ENCODE measurements around the gene ARHGEF37.
"Not testable (repeated sequence)": the region's sequence is repeated elsewhere in the genome, so short reads cannot be mapped to it uniquely, and the experiment has no call there.

Gene ARHGEF37

DNA sequence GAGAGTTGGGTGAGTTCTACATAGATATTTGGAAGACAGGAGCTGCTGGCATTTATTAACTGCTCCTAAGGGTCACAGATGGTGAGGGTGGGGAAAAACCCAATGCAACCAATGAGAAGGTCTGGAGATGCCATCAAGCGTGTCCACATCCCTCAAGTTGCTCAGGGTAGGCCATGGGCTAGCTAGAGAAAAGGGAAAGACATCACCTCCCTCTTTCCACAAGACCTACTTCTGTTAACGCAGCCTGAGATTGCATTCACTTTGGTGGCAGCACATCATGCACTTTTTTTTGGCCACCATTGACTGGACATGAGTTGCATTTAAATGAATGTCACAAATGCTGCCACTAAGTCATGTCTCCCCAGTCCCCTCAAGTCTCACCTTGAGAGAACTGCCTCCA is 71.4 kb downstream of the ARHGEF37 start:
- DNase-seq, result no peak

GRCh38 chr5:149654231-149654630 is 72.9 kb downstream of the ARHGEF37 start:
- no peak for DNase-seq

DNA sequence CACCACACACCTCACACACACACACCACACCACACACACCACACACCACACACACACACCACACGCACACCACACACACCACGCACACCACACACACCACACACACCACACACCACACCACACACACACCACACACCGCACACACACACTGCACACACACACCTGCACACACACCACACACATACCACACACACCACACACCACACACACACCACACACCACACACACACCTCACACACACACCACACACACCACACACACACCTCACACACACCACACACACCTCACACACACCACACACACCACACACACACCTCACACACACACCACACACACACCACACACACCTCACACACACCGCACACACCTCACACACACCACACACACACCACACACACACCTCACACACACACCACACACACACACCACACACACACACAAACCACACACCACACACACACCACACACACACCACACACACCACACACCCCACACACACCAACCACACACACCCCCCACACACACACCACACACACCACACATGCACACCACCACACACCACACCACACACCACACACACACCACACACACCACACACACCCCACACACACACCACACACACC is 73.7 kb downstream of the ARHGEF37 start:
- no peak for DNase-seq

DNA sequence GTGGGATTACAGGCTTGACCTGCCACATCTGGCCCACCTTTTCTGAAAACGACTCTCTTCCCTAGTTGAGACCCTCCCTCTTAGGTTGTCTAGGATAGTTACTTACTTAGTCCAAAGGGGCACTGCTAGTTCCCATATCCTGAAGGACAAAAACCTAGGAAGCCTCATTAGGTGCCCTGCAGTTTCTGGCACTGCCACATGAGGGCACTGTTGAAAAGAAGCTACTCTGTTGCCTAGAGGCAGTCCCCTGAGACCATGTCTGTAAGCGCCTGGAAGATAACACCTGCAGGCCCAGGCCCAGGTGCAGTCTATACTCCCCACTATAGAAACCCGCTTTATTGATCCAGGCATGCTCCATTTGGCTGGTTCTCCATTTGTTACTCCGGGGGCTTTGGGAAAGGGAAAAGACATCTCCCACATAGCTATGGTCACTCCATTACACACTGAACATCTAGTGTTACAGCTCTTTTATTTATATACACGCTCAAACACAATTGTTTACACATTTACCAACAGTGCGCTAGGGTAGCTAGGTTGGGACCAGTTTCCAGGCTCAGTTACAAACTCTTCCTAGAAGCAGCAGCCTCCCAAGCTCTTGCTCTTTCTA is 75.4 kb downstream of the ARHGEF37 start:
- DNase-seq, result peak; percentile 14

DNA sequence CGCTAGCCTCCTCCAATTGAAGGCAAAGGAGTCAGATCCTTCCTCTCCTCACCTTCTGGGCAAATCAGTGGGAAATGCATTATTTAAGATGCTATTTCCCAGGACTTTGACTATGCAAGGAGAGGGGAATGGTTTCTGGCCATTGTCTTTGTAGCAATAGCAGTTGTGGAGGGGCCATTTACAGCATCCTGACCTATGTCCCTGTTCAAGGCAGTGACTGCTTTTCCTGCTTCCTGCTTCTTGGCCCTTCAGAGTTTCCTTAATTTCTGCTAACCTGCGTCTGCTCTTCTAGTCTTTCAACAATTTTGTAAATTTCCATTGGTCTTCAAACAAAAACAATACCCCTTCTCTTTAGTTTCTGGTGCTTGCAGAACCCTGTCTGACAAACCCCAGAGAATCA is 76.0 kb downstream of the ARHGEF37 start:
- DNase-seq, result no peak

GRCh38 chr5:149658299-149658698 is 77.0 kb downstream of the ARHGEF37 start:
- DNase-seq, result no peak

DNA sequence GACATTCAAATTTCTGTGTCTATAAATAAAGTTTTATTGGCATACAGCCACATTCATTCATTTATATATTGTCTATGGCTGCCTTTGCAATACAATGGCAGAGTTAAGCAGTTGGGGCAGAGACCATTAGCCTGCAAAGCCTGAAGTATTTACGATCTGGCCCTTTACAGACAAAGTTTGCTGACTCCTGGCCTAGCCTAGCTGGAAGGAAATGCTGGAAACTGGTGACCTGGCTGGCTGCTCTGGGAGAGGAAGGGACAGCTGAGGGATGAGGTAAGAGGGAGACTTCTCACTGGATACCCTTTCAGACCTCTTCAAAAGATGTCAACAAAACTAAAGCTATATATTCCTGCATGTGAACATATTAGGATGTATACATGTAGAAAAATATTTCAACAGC is 82.8 kb downstream of the ARHGEF37 start:
- DNase-seq, result no peak

- DNase-seq, result no peak
These were observed 83.5 kb downstream of the ARHGEF37 start for GRCh38 chr5:149664666-149665415.

DNA sequence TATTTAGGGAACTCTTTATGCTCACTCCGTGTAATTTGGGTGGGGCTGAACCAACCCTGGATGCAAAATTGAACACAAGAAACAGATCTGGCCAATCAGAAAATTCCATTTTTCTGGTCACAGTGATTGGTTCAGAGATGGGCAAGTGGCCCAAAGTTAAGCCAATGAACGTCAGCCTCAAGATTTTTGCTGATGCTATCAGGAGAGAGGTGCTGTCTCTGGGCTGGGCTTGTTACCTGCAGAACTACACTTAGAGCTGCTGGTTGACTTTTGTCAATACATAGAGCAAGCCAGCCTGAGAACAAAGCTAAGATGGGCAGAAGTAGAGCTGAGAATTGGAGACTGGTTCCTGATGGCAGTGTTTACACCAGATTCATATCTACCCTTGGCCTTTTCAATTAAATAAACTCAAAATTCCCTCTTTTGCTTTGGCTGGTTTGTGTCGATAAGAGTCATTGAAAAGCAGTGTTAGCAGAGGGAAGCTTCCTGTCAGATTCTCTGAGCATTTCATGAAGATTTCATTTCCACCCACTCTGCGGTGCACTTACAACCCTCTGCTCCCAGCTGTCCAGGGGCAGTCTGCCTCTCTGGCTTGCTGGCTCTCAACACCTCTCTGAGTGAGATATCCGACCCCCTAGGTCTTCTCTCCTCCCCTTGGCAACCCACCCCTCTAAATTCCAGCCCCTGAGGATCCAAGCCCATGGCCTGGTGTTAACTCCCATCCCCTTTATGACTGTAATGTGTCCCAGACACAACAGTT is 84.3 kb downstream of the ARHGEF37 start:
- no peak for DNase-seq

- DNase-seq, result no peak
These were observed 85.0 kb downstream of the ARHGEF37 start for GRCh38 chr5:149666212-149666852.

DNA sequence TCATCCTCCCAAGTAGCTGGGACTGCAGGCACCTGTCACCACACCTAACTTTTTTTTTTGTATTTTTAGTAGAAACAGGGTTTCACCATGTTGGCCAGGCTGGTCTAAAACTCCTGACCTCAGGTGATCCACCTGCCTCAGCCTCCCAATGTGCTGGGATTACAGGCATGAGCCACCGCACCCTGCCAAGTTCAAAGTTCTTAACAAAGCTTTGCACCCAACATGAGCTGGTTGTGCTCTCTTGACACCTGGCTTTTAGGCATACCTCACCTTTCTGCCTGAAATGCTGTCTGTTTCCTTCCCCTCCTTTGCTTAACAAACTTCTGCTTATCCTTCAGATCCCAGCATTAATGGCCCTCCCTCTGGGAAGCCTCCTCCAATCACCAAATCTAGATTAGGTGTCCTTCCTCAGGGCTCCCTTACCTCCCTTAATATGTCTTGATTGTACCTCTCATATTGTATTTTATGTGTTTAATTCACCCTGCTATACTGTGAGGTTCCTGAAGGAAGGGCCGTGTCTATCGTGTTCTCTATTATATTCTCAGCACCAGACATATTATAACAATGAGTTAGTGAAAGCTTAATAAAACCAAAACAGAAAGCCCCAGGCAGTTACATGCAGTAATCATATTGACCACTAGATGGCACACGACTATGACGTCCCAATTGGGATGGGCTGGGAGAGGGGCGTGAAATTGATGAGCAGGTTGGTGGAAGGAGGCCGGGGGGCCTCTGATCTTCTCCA is 86.0 kb downstream of the ARHGEF37 start:
- DNase-seq, result no peak

- no peak for DNase-seq
These were observed 86.6 kb downstream of the ARHGEF37 start for GRCh38 chr5:149667829-149668330.

DNA sequence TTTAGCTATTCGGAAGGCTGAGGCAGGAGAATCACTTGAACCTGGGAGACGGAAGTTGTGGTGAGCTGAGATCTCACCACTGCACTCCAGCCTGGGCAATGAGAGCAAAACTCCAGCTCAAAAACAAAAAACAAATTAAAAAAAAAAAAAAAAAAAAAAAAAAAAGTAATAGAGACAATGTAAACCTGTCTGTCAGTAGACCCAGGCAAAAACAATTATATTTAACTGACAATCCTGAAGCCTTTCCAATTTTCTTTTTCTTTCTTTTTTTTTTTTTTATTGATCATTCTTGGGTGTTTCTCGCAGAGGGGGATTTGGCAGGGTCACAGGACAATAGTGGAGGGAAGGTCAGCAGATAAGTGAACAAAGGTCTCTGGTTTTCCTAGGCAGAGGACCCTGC is 88.0 kb downstream of the ARHGEF37 start:
- not testable (repeated sequence) for DNase-seq

DNA sequence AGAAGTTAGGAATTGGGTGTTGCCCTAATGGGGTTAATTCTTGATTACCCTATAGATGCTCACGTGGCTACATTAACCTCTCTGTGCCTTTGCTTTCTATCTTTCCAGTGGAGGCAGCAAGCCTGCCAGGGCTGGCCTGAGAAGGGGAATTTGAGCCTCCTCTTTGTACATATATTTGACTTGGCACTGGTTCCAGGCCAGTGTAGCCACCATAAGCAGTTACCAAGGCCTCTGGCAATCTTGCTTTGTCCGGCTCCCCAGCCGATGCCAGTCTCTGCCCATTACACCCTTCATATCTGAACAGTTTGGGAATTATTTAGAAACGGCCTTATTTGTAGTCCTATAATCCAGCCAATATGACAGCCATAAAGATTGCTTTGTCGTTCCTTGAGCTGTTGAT is 90.2 kb downstream of the ARHGEF37 start:
- DNase-seq, result no peak

DNA sequence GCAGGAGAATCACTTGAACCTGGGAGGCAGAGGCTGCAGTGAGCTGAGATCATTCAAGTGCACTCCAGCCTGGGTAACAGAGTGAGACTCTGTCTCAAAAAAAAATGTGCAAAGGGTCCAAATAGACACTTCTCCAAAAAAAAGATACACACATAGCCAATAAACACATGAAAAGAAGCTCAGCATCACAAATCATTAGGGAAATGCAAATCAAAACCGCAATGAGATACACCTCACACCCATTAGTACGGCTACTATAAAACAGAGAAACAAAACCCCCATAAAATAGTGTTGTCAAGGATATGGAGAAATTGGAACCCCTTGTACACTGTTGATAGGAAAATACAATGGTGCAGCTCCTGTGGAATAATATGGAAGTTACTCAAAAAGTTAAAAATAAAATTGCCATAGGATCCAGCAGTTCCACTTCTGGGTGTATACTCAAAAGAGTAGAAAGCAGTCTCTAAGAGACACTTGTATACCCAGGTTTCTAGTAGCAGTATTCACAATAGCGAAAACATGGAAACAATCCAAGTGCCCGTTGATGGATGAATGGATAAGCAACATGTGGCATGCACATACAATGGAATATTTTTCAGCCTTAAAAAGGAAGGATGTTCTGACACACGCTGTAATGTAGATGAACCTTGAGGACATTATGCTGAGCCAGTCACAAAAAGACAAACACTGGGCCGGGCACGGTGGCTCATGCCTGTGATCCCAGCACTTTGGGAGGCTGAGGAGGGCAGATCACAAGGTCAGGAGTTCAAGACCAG is 91.6 kb downstream of the ARHGEF37 start:
- no peak for DNase-seq

- no peak for DNase-seq
These were observed 93.4 kb downstream of the ARHGEF37 start for GRCh38 chr5:149674686-149675085.

DNA sequence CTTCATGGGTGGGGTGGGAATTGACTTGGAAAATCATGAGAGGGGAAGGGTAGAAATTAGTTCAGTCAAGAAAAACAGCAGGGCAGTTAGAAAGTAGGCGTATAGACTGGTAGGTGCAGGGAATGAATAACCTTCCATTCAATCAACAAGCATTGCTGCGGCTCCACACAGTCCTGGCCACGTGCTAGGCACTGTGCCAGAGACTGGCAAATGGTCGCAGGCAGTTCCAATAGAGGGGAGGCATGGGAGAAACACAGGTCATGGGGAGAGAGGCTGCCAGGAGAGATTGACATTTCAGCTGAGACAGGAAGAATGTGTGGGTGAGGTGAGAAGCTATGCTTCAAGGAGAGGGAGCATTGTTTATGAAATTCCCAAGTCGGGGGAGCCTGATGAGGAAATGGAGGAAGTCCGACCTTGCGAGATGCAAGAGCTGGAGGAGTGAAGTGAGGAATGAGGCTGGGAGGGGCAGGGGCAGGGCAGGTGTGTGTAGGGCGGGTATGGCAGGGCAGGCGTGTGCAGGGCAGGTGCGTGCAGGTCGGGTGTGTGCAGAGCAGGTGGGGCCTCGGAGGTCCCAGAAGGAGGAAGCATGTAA is 94.4 kb downstream of the ARHGEF37 start:
- no peak for DNase-seq

DNA sequence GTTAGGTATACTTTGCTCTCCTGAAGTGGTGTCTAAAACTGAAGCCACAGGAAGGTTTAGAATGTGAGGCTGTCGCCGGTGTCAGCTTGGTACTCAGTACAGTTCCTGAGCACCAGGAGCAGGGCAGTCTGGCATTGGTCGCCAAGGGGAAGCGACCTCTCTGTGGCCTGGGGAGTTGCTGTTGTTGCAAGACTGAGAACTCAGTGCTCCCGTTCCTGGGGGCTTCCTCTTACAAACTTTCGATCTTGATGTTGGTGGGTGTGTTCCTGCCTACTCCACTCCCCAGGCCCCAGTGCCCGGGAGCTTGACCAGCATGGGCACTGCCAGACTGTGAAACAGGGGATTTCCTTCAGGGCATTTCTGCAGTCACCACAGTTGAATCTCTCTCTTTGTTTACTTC is 96.4 kb downstream of the ARHGEF37 start:
- DNase-seq, result no peak

DNA sequence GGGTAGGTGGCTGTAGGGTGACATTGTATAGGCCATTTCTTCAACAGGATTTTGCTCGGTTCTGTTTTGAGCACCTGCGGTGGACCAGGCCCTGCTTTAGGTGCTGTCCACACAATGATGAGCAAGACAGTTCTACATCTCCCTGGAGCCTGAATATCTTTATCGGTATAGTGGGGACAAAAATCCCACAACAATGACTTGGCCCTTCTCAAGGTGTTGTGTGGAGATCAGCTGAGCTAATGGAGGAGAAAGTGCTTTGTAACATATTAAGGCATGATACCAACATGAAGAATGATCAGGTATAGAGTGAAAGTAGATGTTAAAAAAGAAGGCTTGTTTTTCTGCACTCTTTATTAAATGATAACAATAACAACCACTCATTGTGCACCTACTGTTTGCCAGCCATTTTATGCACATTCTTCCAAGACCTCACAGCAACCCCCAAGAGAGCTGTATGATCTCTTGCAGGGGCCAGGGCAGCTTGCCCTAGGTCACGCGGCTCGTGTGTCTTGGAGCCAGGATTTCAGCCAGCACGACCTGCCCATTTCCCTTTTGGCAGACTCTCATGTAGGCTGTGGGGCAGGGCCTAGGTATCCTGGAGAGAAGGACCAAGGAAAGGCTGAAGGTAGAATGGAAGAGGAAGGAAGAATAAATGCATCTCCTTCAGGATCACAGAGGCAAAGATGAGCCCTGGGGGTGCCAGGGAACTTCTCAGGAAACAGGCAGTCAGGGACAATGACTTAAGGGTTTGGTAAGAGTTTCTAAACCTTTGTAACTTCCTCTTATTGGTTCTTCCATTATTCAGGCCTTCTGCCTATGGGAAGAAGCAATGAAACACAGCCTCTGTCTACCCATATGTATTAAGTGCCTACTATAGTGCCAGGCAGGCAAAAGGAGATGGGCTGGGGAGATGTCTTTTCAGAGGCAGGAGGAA is 98.8 kb downstream of the ARHGEF37 start:
- DNase-seq, result no peak

DNA sequence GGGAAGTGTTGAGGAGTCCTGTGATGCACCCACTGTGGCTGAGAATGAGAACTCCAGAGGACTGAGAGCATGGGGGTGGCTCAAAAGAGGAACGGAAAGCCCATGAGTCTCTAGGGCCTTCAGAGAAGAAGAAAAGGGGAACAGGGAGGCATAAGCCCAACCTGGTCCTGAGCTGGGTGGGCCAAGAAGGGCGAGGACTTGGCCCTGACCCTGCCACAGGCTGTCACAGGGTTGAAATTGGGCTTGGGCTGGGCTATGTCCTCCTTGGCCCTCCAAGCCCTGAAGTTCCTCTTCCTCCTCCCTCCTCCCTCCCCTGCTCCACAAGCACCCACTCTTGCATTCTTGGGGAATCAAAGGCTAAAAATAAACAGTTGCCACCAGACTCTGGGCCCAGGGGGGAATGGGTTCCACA is 99.5 kb downstream of the ARHGEF37 start:
- no peak for DNase-seq
